PFSK-1 (cell line): Measurements from ENCODE around the gene GRAMD2B.

ENCODE experiments used
- FOXP2 ChIP-seq: optimal IDR thresholded peaks from 2 replicates; pipeline ENCODE3; 2011; ENCODE audit warnings: borderline replicate concordance, control low read depth, inconsistent platforms; ENCODE audit not compliant: insufficient read depth; ENCODE audit errors: extremely low read length, extremely low read depth
- POLR2AphosphoS5 ChIP-seq: IDR thresholded peaks from 2 replicates; pipeline ENCODE4 v1.6.1; 2012; ENCODE audit warnings: low read depth, mild to moderate bottlenecking, control low read depth, low read length, moderate library complexity
- SIN3A ChIP-seq: IDR thresholded peaks from 2 replicates; pipeline ENCODE4 v1.6.1; 2012; ENCODE audit warnings: mild to moderate bottlenecking, low read length, moderate library complexity, borderline replicate concordance; ENCODE audit not compliant: insufficient read depth
- TAF1 ChIP-seq: IDR thresholded peaks from 2 replicates; pipeline ENCODE4 v1.6.1; 2012; ENCODE audit warnings: low read length, control low read depth, borderline replicate concordance; ENCODE audit not compliant: insufficient read depth
- TF ChIP-seq, protein P1 (sequence below), 2 experiments: IDR thresholded peaks; 2 replicates each; pipeline versions ENCODE4 v1.6.1 to v1.8.0; 2011 to 2012; ENCODE audit warnings: low read depth in 2 of 2, low read length in 2 of 2, control low read depth in 1 of 2, inconsistent platforms in 1 of 2, mild to moderate bottlenecking in 1 of 2, moderate library complexity in 1 of 2; ENCODE audit not compliant: insufficient read depth in 1 of 2

Gene GRAMD2B

GRCh38 chr5:126419102-126419501, 4.1 kb upstream of the GRAMD2B start:
- TF ChIP-seq, protein P1, sequence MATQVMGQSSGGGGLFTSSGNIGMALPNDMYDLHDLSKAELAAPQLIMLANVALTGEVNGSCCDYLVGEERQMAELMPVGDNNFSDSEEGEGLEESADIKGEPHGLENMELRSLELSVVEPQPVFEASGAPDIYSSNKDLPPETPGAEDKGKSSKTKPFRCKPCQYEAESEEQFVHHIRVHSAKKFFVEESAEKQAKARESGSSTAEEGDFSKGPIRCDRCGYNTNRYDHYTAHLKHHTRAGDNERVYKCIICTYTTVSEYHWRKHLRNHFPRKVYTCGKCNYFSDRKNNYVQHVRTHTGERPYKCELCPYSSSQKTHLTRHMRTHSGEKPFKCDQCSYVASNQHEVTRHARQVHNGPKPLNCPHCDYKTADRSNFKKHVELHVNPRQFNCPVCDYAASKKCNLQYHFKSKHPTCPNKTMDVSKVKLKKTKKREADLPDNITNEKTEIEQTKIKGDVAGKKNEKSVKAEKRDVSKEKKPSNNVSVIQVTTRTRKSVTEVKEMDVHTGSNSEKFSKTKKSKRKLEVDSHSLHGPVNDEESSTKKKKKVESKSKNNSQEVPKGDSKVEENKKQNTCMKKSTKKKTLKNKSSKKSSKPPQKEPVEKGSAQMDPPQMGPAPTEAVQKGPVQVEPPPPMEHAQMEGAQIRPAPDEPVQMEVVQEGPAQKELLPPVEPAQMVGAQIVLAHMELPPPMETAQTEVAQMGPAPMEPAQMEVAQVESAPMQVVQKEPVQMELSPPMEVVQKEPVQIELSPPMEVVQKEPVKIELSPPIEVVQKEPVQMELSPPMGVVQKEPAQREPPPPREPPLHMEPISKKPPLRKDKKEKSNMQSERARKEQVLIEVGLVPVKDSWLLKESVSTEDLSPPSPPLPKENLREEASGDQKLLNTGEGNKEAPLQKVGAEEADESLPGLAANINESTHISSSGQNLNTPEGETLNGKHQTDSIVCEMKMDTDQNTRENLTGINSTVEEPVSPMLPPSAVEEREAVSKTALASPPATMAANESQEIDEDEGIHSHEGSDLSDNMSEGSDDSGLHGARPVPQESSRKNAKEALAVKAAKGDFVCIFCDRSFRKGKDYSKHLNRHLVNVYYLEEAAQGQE (IDR thresholded peaks at IDR 0.05; ENCODE audit: insufficient read depth in 1 of 2, low read depth in 2 of 2, low read length in 2 of 2) = no peak
- TF ChIP-seq POLR2AphosphoS5 = no peak
- TF ChIP-seq TAF1 = no peak
- no peak for TF ChIP-seq SIN3A
- no peak for TF ChIP-seq FOXP2

GRCh38 chr5:126428421-126428820, 5.2 kb downstream of the GRAMD2B start:
- TF ChIP-seq FOXP2 (no peak), POLR2AphosphoS5 (no peak), SIN3A (no peak), TAF1 (no peak)
- TF ChIP-seq, protein P1 (IDR thresholded peaks at IDR 0.05; ENCODE audit: insufficient read depth in 1 of 2, low read depth in 2 of 2, low read length in 2 of 2) = no peak

- TF ChIP-seq, protein P1 (IDR thresholded peaks at IDR 0.05; ENCODE audit: insufficient read depth in 1 of 2, low read depth in 2 of 2, low read length in 2 of 2) = no peak
- TF ChIP-seq SIN3A (no peak), TAF1 (no peak), POLR2AphosphoS5 (no peak), FOXP2 (no peak)
Observed at GRCh38 chr5:126430631-126431030, 7.4 kb downstream of the GRAMD2B start.

DNA sequence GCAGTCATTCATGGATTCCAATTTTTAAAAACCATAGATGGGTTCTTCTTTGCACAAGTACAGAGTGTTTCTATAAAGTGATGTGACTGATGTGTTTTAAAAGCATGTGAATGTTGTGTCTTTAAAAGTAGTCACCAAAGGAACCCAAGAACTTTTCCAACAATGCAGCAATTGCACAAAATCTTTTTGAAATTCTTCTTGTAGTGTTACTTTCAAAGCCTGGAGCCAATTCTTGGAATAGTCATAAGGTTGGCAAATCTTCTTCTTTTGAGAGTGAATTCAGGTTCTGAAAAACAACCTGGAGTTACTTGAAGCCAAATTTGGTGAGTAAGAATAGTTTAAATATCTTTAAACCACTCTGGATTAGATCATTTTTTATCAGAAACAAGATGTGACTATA, 10.5 kb downstream of the GRAMD2B start:
- no peak for TF ChIP-seq FOXP2
- TF ChIP-seq SIN3A = no peak
- TF ChIP-seq TAF1 = no peak
- TF ChIP-seq POLR2AphosphoS5 = no peak
- TF ChIP-seq, protein P1 (IDR thresholded peaks at IDR 0.05; ENCODE audit: insufficient read depth in 1 of 2, low read depth in 2 of 2, low read length in 2 of 2) = no peak

- TF ChIP-seq SIN3A (no peak), FOXP2 (no peak), POLR2AphosphoS5 (no peak), TAF1 (no peak)
- TF ChIP-seq, protein P1 (IDR thresholded peaks at IDR 0.05; ENCODE audit: insufficient read depth in 1 of 2, low read depth in 2 of 2, low read length in 2 of 2) = no peak
Observed at GRCh38 chr5:126435261-126435660, 12.1 kb downstream of the GRAMD2B start.
